ENCODE measurements around the gene APP.

Gene APP

GRCh38 chr21:26194326-26194725 is 23.8 kb upstream of the APP start:
- H3K4me2 ChIP-seq (ENCODE audit: insufficient read depth, low read length) = no peak overlapping the region
- H3K27ac ChIP-seq (ENCODE audit: low read length) = no peak overlapping the region
- H4K20me1 ChIP-seq (ENCODE audit: insufficient read depth, low read length) = no peaks in the 10 kb centered on the region
- no peak for ATAC-seq (ENCODE audit: insufficient read depth, low read depth)
- no peak overlapping the region for H3K9ac ChIP-seq (ENCODE audit: low read depth, low read length)
- H2AFZ ChIP-seq (ENCODE audit: low read depth, low read length) = no peak overlapping the region
- no peaks in the 10 kb centered on the region for H3K36me3 ChIP-seq (ENCODE audit: insufficient read depth, low read length)
- TF ChIP-seq EZH2 (IDR thresholded peaks at IDR 0.05; ENCODE audit: borderline replicate concordance, low read depth, low read length, severe bottlenecking) (no peak), CTCF (IDR thresholded peaks at IDR 0.05; ENCODE audit: borderline replicate concordance, extremely low read depth, low read length, poor library complexity, severe bottlenecking) (no peak)
- H3K79me2 ChIP-seq (ENCODE audit: insufficient read depth, low read length) = no peaks in the 10 kb centered on the region
- no peak overlapping the region for H3K4me3 ChIP-seq (ENCODE audit: low read depth in 1 of 2, low read length in 2 of 2)
- H3K9me3 ChIP-seq (ENCODE audit: insufficient read depth, low read length, severe bottlenecking) = no peaks in the 10 kb centered on the region
- DNase-seq = no peak
- H3K4me1 ChIP-seq (ENCODE audit: insufficient read depth, low read length) = no peaks in the 10 kb centered on the region
- H3K27me3 ChIP-seq (ENCODE audit: insufficient read depth, low read length, poor library complexity) = no peaks in the 10 kb centered on the region

DNA sequence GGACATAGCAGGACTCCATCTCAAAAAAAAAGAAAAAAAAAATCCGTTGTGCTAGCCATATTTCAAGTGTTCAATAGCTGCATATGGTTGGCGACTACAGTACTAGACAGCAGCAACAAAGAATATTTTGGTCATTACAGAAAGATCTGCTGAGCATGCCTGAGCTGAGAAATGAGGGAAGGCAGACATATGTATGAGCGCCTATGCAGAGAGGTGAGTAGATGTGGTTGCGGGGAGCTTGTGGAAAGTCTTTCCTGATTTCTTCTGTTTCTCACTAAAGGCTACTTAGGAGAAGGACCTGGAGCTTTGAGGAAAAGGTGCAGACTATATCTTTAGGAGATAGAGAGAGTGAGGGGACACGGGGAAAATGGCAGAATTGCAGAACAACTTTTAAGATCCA is 21.0 kb upstream of the APP start:
- H3K79me2 ChIP-seq (ENCODE audit: insufficient read depth, low read length) = no peaks in the 10 kb centered on the region
- H3K36me3 ChIP-seq (ENCODE audit: insufficient read depth, low read length) = no peaks in the 10 kb centered on the region
- H2AFZ ChIP-seq (ENCODE audit: low read depth, low read length) = no peak overlapping the region
- TF ChIP-seq CTCF (IDR thresholded peaks at IDR 0.05; ENCODE audit: borderline replicate concordance, extremely low read depth, low read length, poor library complexity, severe bottlenecking) (no peak), EZH2 (IDR thresholded peaks at IDR 0.05; ENCODE audit: borderline replicate concordance, low read depth, low read length, severe bottlenecking) (no peak)
- H3K4me2 ChIP-seq (ENCODE audit: insufficient read depth, low read length) = no peak overlapping the region
- no peak for ATAC-seq (ENCODE audit: insufficient read depth, low read depth)
- no peak for DNase-seq
- no peak overlapping the region for H3K27ac ChIP-seq (ENCODE audit: low read length)
- no peak overlapping the region for H3K4me3 ChIP-seq (ENCODE audit: low read depth in 1 of 2, low read length in 2 of 2)
- no peak overlapping the region for H3K9ac ChIP-seq (ENCODE audit: low read depth, low read length)
- H4K20me1 ChIP-seq (ENCODE audit: insufficient read depth, low read length) = no peaks in the 10 kb centered on the region
- H3K9me3 ChIP-seq (ENCODE audit: insufficient read depth, low read length, severe bottlenecking) = no peaks in the 10 kb centered on the region
- no peaks in the 10 kb centered on the region for H3K27me3 ChIP-seq (ENCODE audit: insufficient read depth, low read length, poor library complexity)
- no peaks in the 10 kb centered on the region for H3K4me1 ChIP-seq (ENCODE audit: insufficient read depth, low read length)

DNA sequence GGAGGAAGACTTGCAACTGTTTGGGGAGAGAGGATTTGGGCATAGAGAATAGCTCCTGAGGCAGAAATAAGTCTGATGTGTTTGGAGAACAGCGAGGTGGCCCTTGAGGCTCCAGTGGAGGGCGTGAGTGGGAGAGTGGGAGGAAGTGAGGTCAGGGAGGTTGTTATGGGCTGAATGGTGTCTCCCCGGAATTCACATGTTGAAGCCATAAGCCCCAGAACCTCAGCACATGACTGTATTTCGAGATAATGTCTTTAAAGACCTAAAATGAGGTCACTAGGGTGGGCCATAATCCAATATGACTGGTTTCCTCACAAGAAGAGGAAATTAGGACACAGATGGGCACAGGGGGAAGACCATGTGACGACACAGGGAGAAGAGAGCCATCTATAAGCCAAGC is 17.9 kb upstream of the APP start:
- no peak for ATAC-seq (ENCODE audit: insufficient read depth, low read depth)
- no peak overlapping the region for H2AFZ ChIP-seq (ENCODE audit: low read depth, low read length)
- TF ChIP-seq CTCF (IDR thresholded peaks at IDR 0.05; ENCODE audit: borderline replicate concordance, extremely low read depth, low read length, poor library complexity, severe bottlenecking) = no peak
- TF ChIP-seq EZH2 (IDR thresholded peaks at IDR 0.05; ENCODE audit: borderline replicate concordance, low read depth, low read length, severe bottlenecking) = no peak

GRCh38 chr21:26185446-26185845 is 14.9 kb upstream of the APP start:
- Histone ChIP-seq H3K36me3 (ENCODE audit: insufficient read depth, low read length) (no peaks in the 10 kb centered on the region), H2AFZ (ENCODE audit: low read depth, low read length) (no peak overlapping the region), H3K9ac (ENCODE audit: low read depth, low read length) (no peak overlapping the region)

More for the DNA sequence above, 17.9 kb upstream of the APP start:
- Histone ChIP-seq H3K4me3 (ENCODE audit: low read depth in 1 of 2, low read length in 2 of 2) (no peak overlapping the region), H3K27me3 (ENCODE audit: insufficient read depth, low read length, poor library complexity) (no peaks in the 10 kb centered on the region), H3K9ac (ENCODE audit: low read depth, low read length) (no peak overlapping the region), H3K79me2 (ENCODE audit: insufficient read depth, low read length) (no peaks in the 10 kb centered on the region), H3K27ac (ENCODE audit: low read length) (no peak overlapping the region), H3K36me3 (ENCODE audit: insufficient read depth, low read length) (no peaks in the 10 kb centered on the region), H3K4me1 (ENCODE audit: insufficient read depth, low read length) (no peaks in the 10 kb centered on the region), H3K9me3 (ENCODE audit: insufficient read depth, low read length, severe bottlenecking) (no peaks in the 10 kb centered on the region), H3K4me2 (ENCODE audit: insufficient read depth, low read length) (no peak overlapping the region), H4K20me1 (ENCODE audit: insufficient read depth, low read length) (no peaks in the 10 kb centered on the region)
- DNase-seq = no peak

More at GRCh38 chr21:26185446-26185845, 14.9 kb upstream of the APP start:
- Histone ChIP-seq H3K27me3 (ENCODE audit: insufficient read depth, low read length, poor library complexity) (no peaks in the 10 kb centered on the region), H4K20me1 (ENCODE audit: insufficient read depth, low read length) (no peaks in the 10 kb centered on the region), H3K4me2 (ENCODE audit: insufficient read depth, low read length) (no peak overlapping the region), H3K9me3 (ENCODE audit: insufficient read depth, low read length, severe bottlenecking) (no peaks in the 10 kb centered on the region), H3K4me1 (ENCODE audit: insufficient read depth, low read length) (no peaks in the 10 kb centered on the region), H3K4me3 (ENCODE audit: low read depth in 1 of 2, low read length in 2 of 2) (no peak overlapping the region), H3K79me2 (ENCODE audit: insufficient read depth, low read length) (no peaks in the 10 kb centered on the region), H3K27ac (ENCODE audit: low read length) (no peak overlapping the region)
- TF ChIP-seq CTCF (IDR thresholded peaks at IDR 0.05; ENCODE audit: borderline replicate concordance, extremely low read depth, low read length, poor library complexity, severe bottlenecking) (no peak), EZH2 (IDR thresholded peaks at IDR 0.05; ENCODE audit: borderline replicate concordance, low read depth, low read length, severe bottlenecking) (no peak)
- ATAC-seq (ENCODE audit: insufficient read depth, low read depth) (no peak), DNase-seq (no peak)
